Subcutaneous abdominal adipose tissue (tissue), 5 donors: ENCODE data around the gene KRT81.
"Not testable (repeated sequence)": the region's sequence is repeated elsewhere in the genome, so short reads cannot be mapped to it uniquely, and the experiment has no call there.

Experiments used
- H3K27ac ChIP-seq: one replicate; pipeline ENCODE4 v1.7.0; 2013; ENCODE audit warnings: low read depth, mild to moderate bottlenecking, inconsistent platforms, low read length, moderate library complexity
- H3K27me3 ChIP-seq, 5 donors: one replicate each; pipeline ENCODE4 v1.7.0; 2013; ENCODE audit warnings: low read length in 5 of 5, inconsistent platforms in 1 of 5; ENCODE audit not compliant: control insufficient read depth in 5 of 5, insufficient read depth in 4 of 5
- H3K36me3 ChIP-seq, 5 donors: one replicate each; pipeline ENCODE4 v1.7.0; 2013; ENCODE audit warnings: low read length in 5 of 5; ENCODE audit not compliant: control insufficient read depth in 5 of 5, insufficient read depth in 5 of 5
- H3K4me1 ChIP-seq, 5 donors: one replicate each; pipeline ENCODE4 v1.7.0; 2013; ENCODE audit warnings: low read length in 5 of 5, mild to moderate bottlenecking in 3 of 5, moderate library complexity in 1 of 5; ENCODE audit not compliant: control insufficient read depth in 5 of 5, insufficient read depth in 5 of 5
- H3K4me3 ChIP-seq, 5 donors: one replicate each; pipeline ENCODE4 v1.7.0; 2013; ENCODE audit warnings: low read length in 5 of 5, low read depth in 1 of 5
- H3K9ac ChIP-seq, 5 donors: one replicate each; pipeline ENCODE4 v1.7.0; 2013; ENCODE audit warnings: low read length in 5 of 5, mild to moderate bottlenecking in 4 of 5, moderate library complexity in 3 of 5
- H3K9me3 ChIP-seq, 5 donors: one replicate each; pipeline ENCODE4 v1.7.0; 2013; ENCODE audit warnings: low read length in 5 of 5; ENCODE audit not compliant: control insufficient read depth in 5 of 5
- donor health status: healthy.
- donor health status: healthy.
- donor health status: healthy.
- donor health status: healthy.
- donor health status: healthy.

KRT81 gene

DNA sequence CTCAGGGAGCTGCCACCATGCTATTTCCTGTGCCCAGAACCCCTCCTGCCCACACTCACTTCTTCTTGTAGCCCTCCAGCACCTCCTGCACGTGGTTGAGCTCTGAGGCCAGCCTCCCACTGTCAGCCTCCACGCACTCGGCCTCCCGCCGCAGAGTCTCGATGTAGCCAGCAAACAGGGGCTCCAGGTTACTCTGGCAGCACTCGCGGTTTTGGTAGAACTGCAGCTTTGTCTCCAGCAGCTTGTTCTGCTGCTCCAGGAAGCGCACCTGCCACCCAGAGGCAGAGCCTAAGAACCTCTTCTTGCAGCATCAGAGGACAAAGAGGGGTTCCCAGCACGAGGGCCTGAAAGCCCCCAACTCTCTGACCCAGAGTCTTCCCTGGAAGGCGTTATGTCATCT, 27.8 kb upstream of the KRT81 start:
- Histone ChIP-seq H3K4me1 (no peaks in the 10 kb centered on the region), H3K9me3 (no peaks in the 10 kb centered on the region), H3K36me3 (no peaks in the 10 kb centered on the region), H3K9ac (no peak overlapping the region), H3K27ac (no peak overlapping the region), H3K4me3 (no peak overlapping the region), H3K27me3 (peaks cover 32 to 61% (median 41%) of the 10 kb centered on the region in 5 donors)

GRCh38 chr12:52318241-52318990, 27.1 kb upstream of the KRT81 start:
- H3K27ac ChIP-seq: no peak overlapping the region
- no peak overlapping the region for H3K4me3 ChIP-seq
- no peaks in the 10 kb centered on the region for H3K9me3 ChIP-seq
- H3K9ac ChIP-seq: no peak overlapping the region
- peaks cover 34 to 60% (median 45%) of the 10 kb centered on the region in 5 donors for H3K27me3 ChIP-seq
- H3K4me1 ChIP-seq: no peaks in the 10 kb centered on the region
- H3K36me3 ChIP-seq: no peaks in the 10 kb centered on the region

DNA sequence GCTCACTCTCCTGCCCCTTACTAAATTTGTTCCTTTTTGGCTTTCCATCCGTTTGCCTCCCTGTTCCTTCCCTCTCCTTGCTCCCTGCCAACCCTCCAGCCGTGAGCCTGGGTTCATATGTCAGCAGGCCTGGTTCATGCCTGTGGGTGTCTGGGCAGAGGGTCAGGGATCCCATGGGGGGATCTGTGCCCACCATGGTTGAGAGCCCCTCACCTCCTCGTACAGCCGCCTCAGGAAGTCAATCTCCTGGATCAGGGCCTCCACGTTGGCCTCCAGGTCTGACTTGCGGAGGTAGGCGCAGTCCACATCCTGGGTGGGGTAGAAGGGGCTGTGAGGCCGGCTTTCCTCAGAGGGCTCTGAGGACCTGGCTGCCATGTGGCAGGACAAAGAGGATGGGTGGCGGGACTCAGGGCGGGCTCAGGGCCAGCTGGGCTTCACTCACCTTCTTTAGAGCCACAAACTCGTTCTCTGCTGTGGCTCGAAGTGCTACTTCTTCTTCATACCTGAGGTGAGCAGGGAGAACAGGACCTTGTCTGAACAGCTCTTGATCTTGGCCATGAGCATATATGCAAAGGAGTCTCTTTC, 26.2 kb upstream of the KRT81 start:
- no peaks in the 10 kb centered on the region for H3K36me3 ChIP-seq
- peaks cover 35 to 58% (median 48%) of the 10 kb centered on the region in 5 donors for H3K27me3 ChIP-seq

DNA sequence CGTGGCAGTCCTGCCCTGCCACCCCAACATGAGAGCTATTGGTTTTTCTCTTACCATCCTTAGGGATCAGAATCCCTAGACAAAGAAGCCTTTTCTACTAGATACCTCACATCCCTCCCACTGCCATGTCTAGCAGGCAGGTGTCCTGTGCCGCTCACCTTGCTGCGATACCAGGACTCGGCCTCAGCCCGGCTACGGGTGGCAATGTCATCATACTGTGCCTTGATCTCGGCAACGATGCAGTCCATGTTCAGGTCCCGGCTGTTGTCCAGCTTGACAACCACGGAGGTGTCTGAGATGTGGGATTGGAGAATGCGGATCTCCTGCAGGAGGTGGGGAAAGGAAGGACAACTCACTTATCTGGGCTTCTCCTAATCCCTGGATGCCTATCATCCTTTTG, 25.4 kb upstream of the KRT81 start:
- H3K36me3 ChIP-seq: no peaks in the 10 kb centered on the region
- no peak overlapping the region for H3K27ac ChIP-seq
- no peaks in the 10 kb centered on the region for H3K9me3 ChIP-seq
- no peak overlapping the region for H3K4me3 ChIP-seq
- H3K9ac ChIP-seq: no peak overlapping the region
- H3K4me1 ChIP-seq: no peaks in the 10 kb centered on the region
- H3K27me3 ChIP-seq: peaks cover 30 to 54% (median 45%) of the 10 kb centered on the region in 5 donors

More for the DNA sequence above, 26.2 kb upstream of the KRT81 start:
- no peak overlapping the region for H3K4me3 ChIP-seq
- H3K4me1 ChIP-seq: no peaks in the 10 kb centered on the region
- H3K27ac ChIP-seq: no peak overlapping the region
- no peaks in the 10 kb centered on the region for H3K9me3 ChIP-seq
- no peak overlapping the region for H3K9ac ChIP-seq

- no peak overlapping the region for H3K9ac ChIP-seq
- H3K4me1 ChIP-seq: no peaks in the 10 kb centered on the region
- H3K4me3 ChIP-seq: no peak overlapping the region
- H3K36me3 ChIP-seq: no peaks in the 10 kb centered on the region
- no peaks in the 10 kb centered on the region for H3K9me3 ChIP-seq
- H3K27ac ChIP-seq: no peak overlapping the region
- H3K27me3 ChIP-seq: peaks cover 25 to 54% (median 46%) of the 10 kb centered on the region in 5 donors
These were observed 25.0 kb upstream of the KRT81 start for GRCh38 chr12:52316290-52316689.

GRCh38 chr12:52315721-52316120, 24.4 kb upstream of the KRT81 start:
- H3K9me3 ChIP-seq, H3K4me1 ChIP-seq, H3K27ac ChIP-seq, H3K4me3 ChIP-seq, H3K9ac ChIP-seq, H3K36me3 ChIP-seq: not testable (repeated sequence)
- peaks cover 22 to 53% (median 44%) of the 10 kb centered on the region in 5 donors for H3K27me3 ChIP-seq

GRCh38 chr12:52314511-52314910, 23.2 kb upstream of the KRT81 start:
- no peaks in the 10 kb centered on the region for H3K9me3 ChIP-seq
- peaks cover 18 to 55% (median 43%) of the 10 kb centered on the region in 5 donors for H3K27me3 ChIP-seq
- no peak overlapping the region for H3K9ac ChIP-seq
- no peak overlapping the region for H3K4me3 ChIP-seq
- no peaks in the 10 kb centered on the region for H3K36me3 ChIP-seq
- H3K4me1 ChIP-seq: no peaks in the 10 kb centered on the region
- H3K27ac ChIP-seq: no peak overlapping the region

DNA sequence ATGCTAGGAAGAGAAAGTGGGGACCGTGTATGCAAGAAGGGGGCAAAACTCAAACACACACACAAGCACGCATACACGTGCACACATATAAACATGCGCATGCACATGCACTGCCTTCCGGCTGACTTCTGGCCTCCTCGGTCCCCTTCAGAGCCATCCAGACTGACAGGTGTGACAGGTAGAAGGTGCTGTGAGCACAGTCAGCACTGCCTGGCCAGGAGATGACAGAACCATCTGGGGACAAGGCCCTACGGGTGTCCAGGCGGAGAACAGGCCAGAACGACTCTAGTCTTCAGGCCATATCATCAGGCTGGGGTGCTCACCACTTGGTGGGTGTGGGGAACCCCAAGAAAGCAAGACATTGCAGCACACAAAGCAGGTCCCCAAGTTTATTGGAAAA, 22.6 kb upstream of the KRT81 start:
- Histone ChIP-seq H3K4me1 (no peaks in the 10 kb centered on the region), H3K4me3 (no peak overlapping the region), H3K9ac (no peak overlapping the region), H3K27me3 (peaks cover 22 to 57% (median 38%) of the 10 kb centered on the region in 5 donors), H3K36me3 (no peaks in the 10 kb centered on the region), H3K9me3 (no peaks in the 10 kb centered on the region), H3K27ac (no peak overlapping the region)

GRCh38 chr12:52313461-52313860, 22.1 kb upstream of the KRT81 start:
- no peak overlapping the region for H3K9ac ChIP-seq
- no peaks in the 10 kb centered on the region for H3K36me3 ChIP-seq
- H3K4me1 ChIP-seq: peaks cover 0 to 4% (median 4%) of the 10 kb centered on the region in 5 donors
- H3K27me3 ChIP-seq: peaks cover 20 to 57% (median 40%) of the 10 kb centered on the region in 5 donors
- no peaks in the 10 kb centered on the region for H3K9me3 ChIP-seq
- H3K27ac ChIP-seq: no peak overlapping the region
- H3K4me3 ChIP-seq: no peak overlapping the region

- Histone ChIP-seq H3K9ac (no peak overlapping the region), H3K36me3 (no peaks in the 10 kb centered on the region), H3K9me3 (no peaks in the 10 kb centered on the region), H3K27ac (no peak overlapping the region), H3K4me3 (no peak overlapping the region), H3K27me3 (peaks cover 32 to 69% (median 48%) of the 10 kb centered on the region in 5 donors), H3K4me1 (peaks cover 0 to 12% (median 11%) of the 10 kb centered on the region in 5 donors)
These were observed 20.8 kb upstream of the KRT81 start for GRCh38 chr12:52312086-52312485.
